HG03139 (cell line): ENCODE results near the gene RAB40C.

ENCODE experiments used
- ATAC-seq: cut with Tn5 transposase; IDR thresholded peaks from one replicate; pipeline ENCODE4 v1.9.1; 2021; ENCODE audit not compliant: unreplicated experiment

RAB40C gene

GRCh38 chr16:589658-590187, at the start of gene RAB40C:
Gene RAB40C (plus strand): TSS chr16:590066. CDS start chr16:590292, 226 bp downstream.
- ATAC-seq, result peak; percentile 64

GRCh38 chr16:540645-541340, 49.1 kb upstream of the RAB40C start:
- no peak for ATAC-seq

- no peak for ATAC-seq
These were observed 46.3 kb upstream of the RAB40C start for GRCh38 chr16:543301-544164.

GRCh38 chr16:544517-544916, 45.3 kb upstream of the RAB40C start:
- no peak for ATAC-seq

- ATAC-seq, result no peak
These were observed 42.7 kb upstream of the RAB40C start for GRCh38 chr16:546909-547770.

GRCh38 chr16:548586-548985, 41.3 kb upstream of the RAB40C start:
- ATAC-seq, result no peak

GRCh38 chr16:549544-550263, 40.2 kb upstream of the RAB40C start:
- no peak for ATAC-seq

- no peak for ATAC-seq
These were observed 38.7 kb upstream of the RAB40C start for GRCh38 chr16:551210-551609.

- ATAC-seq, result no peak
These were observed 37.7 kb upstream of the RAB40C start for GRCh38 chr16:552171-552570.

- ATAC-seq, result no peak
These were observed 36.1 kb upstream of the RAB40C start for GRCh38 chr16:553601-554296.

- no peak for ATAC-seq
These were observed 35.6 kb upstream of the RAB40C start for GRCh38 chr16:554297-554621.

- no peak for ATAC-seq
These were observed 35.1 kb upstream of the RAB40C start for GRCh38 chr16:554640-555365.

- ATAC-seq, result no peak
These were observed 34.1 kb upstream of the RAB40C start for GRCh38 chr16:555528-556473.

GRCh38 chr16:556474-557173, 33.2 kb upstream of the RAB40C start:
- no peak for ATAC-seq

GRCh38 chr16:557463-558297, 32.2 kb upstream of the RAB40C start:
- ATAC-seq, result no peak

- no peak for ATAC-seq
These were observed 31.4 kb upstream of the RAB40C start for GRCh38 chr16:558298-559020.
